PC-3 (cell line): ENCODE measurements around the gene SCCPDH. TPM values are rescaled to one million over a fixed set of nuclear protein-coding genes. Genes with fewer than 3 reads are reported as not detected.

ENCODE experiments used
- ATAC-seq: fragments of 200-7000 bp; cut with Tn5 transposase; 2 replicates; pipeline ENCODE4 v1.9.1; 2020; ENCODE audit warnings: mild to moderate bottlenecking, moderate library complexity
- BruUV-seq: library from RNA; stranded (reverse); fragments of 400-500 nt; replicated peaks from 2 replicates; lab custom pipeline; 2021; lab: Mats Ljungman, UMichigan
- CTCF ChIA-PET: fragments of 300-600 bp; sonication (Branson Sonifier 250); formaldehyde crosslinking; loops from one replicate; lab custom pipeline; 2022; ENCODE audit warnings: antibody characterized with exemption; lab: Charles Lee
- POLR2A ChIA-PET: fragments of 300-600 bp; sonication (Branson Sonifier 250); formaldehyde crosslinking; loops from one replicate; lab custom pipeline; 2022; ENCODE audit warnings: antibody characterized with exemption; ENCODE audit not compliant: unreplicated experiment; lab: Charles Lee
- DNase-seq: peaks from one replicate; pipeline ENCODE4 v3.0.0-alpha.2; 2015
- H2AFZ ChIP-seq: fragments of 300-600 bp; sonication (generic); 2 replicates; pipeline ENCODE4 v1.6.0; 2016; ENCODE audit warnings: antibody characterized with exemption, low read length
- H3F3A ChIP-seq: fragments of 300-600 bp; sonication (generic); one replicate; pipeline ENCODE4 v1.6.0; 2017; ENCODE audit warnings: antibody characterized with exemption, low read length, control low read depth, mild to moderate bottlenecking; ENCODE audit not compliant: unreplicated experiment
- H3K27ac ChIP-seq: fragments of 300-600 bp; sonication (generic); 2 replicates; pipeline ENCODE4 v1.5.1; 2016; ENCODE audit warnings: mild to moderate bottlenecking, low read length
- H3K27me3 ChIP-seq: fragments of 300-600 bp; sonication (generic); 2 replicates; pipeline ENCODE4 v1.6.1; 2016; ENCODE audit warnings: low read length, mixed read lengths
- H3K36me3 ChIP-seq: fragments of 300-600 bp; sonication (generic); 2 replicates; pipeline ENCODE4 v1.6.1; 2016; ENCODE audit warnings: low read depth, mixed run types, low read length, mixed read lengths
- H3K4me1 ChIP-seq: fragments of 300-600 bp; sonication (generic); 2 replicates; pipeline ENCODE4 v1.5.1; 2016; ENCODE audit warnings: low read length; ENCODE audit not compliant: insufficient read depth
- H3K4me2 ChIP-seq: fragments of 300-600 bp; sonication (generic); 2 replicates; pipeline ENCODE4 v1.6.0; 2016; ENCODE audit warnings: low read length
- H3K4me3 ChIP-seq: fragments of 300-600 bp; sonication (generic); 2 replicates; pipeline ENCODE4 v1.5.1; 2016; ENCODE audit warnings: mild to moderate bottlenecking, low read length, mixed read lengths
- H3K79me2 ChIP-seq: fragments of 300-600 bp; sonication (generic); 2 replicates; pipeline ENCODE4 v1.6.1; 2017; ENCODE audit warnings: low read length, mixed read lengths
- H3K9ac ChIP-seq: fragments of 300-600 bp; sonication (generic); 2 replicates; pipeline ENCODE4 v1.6.0; 2016; ENCODE audit warnings: mild to moderate bottlenecking, low read length
- H3K9me2 ChIP-seq: fragments of 300-600 bp; sonication (generic); replicated peaks from 2 replicates; pipeline ENCODE4 v1.6.1; 2016; ENCODE audit warnings: mixed run types, low read length, mixed read lengths
- H3K9me3 ChIP-seq: fragments of 300-600 bp; sonication (generic); 2 replicates; pipeline ENCODE4 v1.6.1; 2016; ENCODE audit warnings: low read length, mixed read lengths
- H4K20me1 ChIP-seq: fragments of 300-600 bp; sonication (generic); 2 replicates; pipeline ENCODE4 v1.6.1; 2016; ENCODE audit warnings: low read length, mixed read lengths
- CTCF ChIP-seq: fragments of 300-600 bp; sonication (generic); conservative IDR thresholded peaks from 2 replicates; pipeline ENCODE4 v1.5.1; 2017; ENCODE audit warnings: antibody characterized with exemption, low read depth, mild to moderate bottlenecking, low read length
- EZH2 ChIP-seq: fragments of 300-600 bp; sonication (generic); IDR thresholded peaks from one replicate; pipeline ENCODE4 v1.6.1; 2017; ENCODE audit warnings: antibody characterized with exemption, mild to moderate bottlenecking, low read length; ENCODE audit not compliant: unreplicated experiment
- EZH2phosphoT487 ChIP-seq: fragments of 300-600 bp; sonication (generic); IDR thresholded peaks from 2 replicates; pipeline ENCODE4 v1.6.1; 2018; ENCODE audit warnings: mild to moderate bottlenecking, antibody characterized with exemption, low read length, borderline replicate concordance
- intact Hi-C: fragments of 100-400 bp; cut with micrococcal nuclease; formaldehyde crosslinking; loops from 2 replicates; pipeline ENCODE4 v1.9.0; 2023
- total RNA-seq: library from RNA; depleted of rRNA; stranded (reverse); fragments of >200 nt; gene quantifications from 2 replicates; pipeline ENCODE4 v1.2.3, GENCODE V29; 2014

Gene SCCPDH
- total RNA-seq, 1 experiment from 2014 or later: 50.8 TPM

- no peak for DNase-seq
- Histone ChIP-seq H3K9me2 (no peaks in the 10 kb centered on the region), H3K36me3 (no peaks in the 10 kb centered on the region), H3K27ac (no peak overlapping the region), H2AFZ (no peak overlapping the region), H3K4me3 (no peak overlapping the region), H3F3A (no peaks in the 10 kb centered on the region), H3K4me1 (peaks cover 10% of the 10 kb centered on the region; the same call in 1 of the 2 replicates), H3K9ac (no peak overlapping the region), H3K4me2 (no peak overlapping the region), H3K79me2 (no peaks in the 10 kb centered on the region), H3K9me3 (no peaks in the 10 kb centered on the region), H4K20me1 (no peaks in the 10 kb centered on the region), H3K27me3 (no peaks in the 10 kb centered on the region)
- ATAC-seq: no peak
- no TSS peak for BruUV-seq
- intact Hi-C loops: no loop called here
- ChIA-PET POLR2A (no interaction called here), CTCF (no interaction called here)
- TF ChIP-seq EZH2 (no peak), EZH2phosphoT487 (no peak), CTCF (no peak)
Measured at GRCh38 chr1:246795906-246796694, 71.9 kb downstream of the SCCPDH start.

- DNase-seq: no peak
- BruUV-seq: no TSS peak
- no peaks in the 10 kb centered on the region for H3K9me2 ChIP-seq
- no peaks in the 10 kb centered on the region for H3F3A ChIP-seq
- H3K9ac ChIP-seq: no peak overlapping the region
- H4K20me1 ChIP-seq: no peaks in the 10 kb centered on the region
- H3K36me3 ChIP-seq: no peaks in the 10 kb centered on the region
- no peak overlapping the region for H3K4me2 ChIP-seq
- H3K27ac ChIP-seq: no peak overlapping the region
- CTCF ChIA-PET: no interaction called here
- H2AFZ ChIP-seq: no peak overlapping the region
- H3K9me3 ChIP-seq: no peaks in the 10 kb centered on the region
- no peak overlapping the region for H3K4me3 ChIP-seq
- H3K79me2 ChIP-seq: no peaks in the 10 kb centered on the region
- no peak for ATAC-seq
- peaks cover 10% of the 10 kb centered on the region; the same call in 1 of the 2 replicates for H3K4me1 ChIP-seq
- intact Hi-C loops: no loop called here
- TF ChIP-seq EZH2phosphoT487: no peak
- TF ChIP-seq EZH2: no peak
- TF ChIP-seq CTCF: no peak
- POLR2A ChIA-PET: no interaction called here
- no peaks in the 10 kb centered on the region for H3K27me3 ChIP-seq
Measured at GRCh38 chr1:246797157-246797556, 72.9 kb downstream of the SCCPDH start.

DNA sequence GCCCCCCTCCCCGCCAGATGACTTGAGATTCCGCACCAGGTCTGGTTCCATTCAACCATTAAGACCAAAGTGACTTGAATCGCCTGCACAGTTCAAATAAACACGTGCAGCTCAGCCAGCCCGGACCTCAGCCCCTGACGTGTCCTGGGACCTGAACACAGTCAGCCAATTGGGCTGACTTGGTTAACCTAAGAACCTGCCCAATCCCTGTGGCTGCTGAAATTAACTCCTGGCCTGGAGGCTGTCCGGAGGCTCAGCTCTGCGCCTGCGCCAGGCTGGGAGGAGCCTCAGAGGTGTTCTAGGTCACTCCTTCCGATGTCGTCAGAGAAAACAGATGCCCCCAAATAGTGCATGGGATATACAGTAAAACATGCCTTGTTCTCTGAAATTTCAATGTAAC, 73.4 kb downstream of the SCCPDH start:
- no peak overlapping the region for H3K4me2 ChIP-seq
- H3K27me3 ChIP-seq: no peaks in the 10 kb centered on the region
- TF ChIP-seq EZH2phosphoT487: no peak
- no peaks in the 10 kb centered on the region for H4K20me1 ChIP-seq
- H3K9ac ChIP-seq: no peak overlapping the region
- ATAC-seq: no peak
- no peaks in the 10 kb centered on the region for H3K9me3 ChIP-seq
- H3K36me3 ChIP-seq: no peaks in the 10 kb centered on the region
- no peak overlapping the region for H3K4me3 ChIP-seq
- no peaks in the 10 kb centered on the region for H3F3A ChIP-seq
- peaks cover 10% of the 10 kb centered on the region; the same call in 1 of the 2 replicates for H3K4me1 ChIP-seq
- H3K9me2 ChIP-seq: no peaks in the 10 kb centered on the region
- H2AFZ ChIP-seq: no peak overlapping the region
- H3K27ac ChIP-seq: no peak overlapping the region
- intact Hi-C loops: no loop called here
- no TSS peak for BruUV-seq
- POLR2A ChIA-PET: no interaction called here
- no peak for DNase-seq
- CTCF ChIA-PET: no interaction called here
- no peaks in the 10 kb centered on the region for H3K79me2 ChIP-seq
